A673 (cell line): Measurements from ENCODE around the gene CDH10. TPM values are rescaled to one million over a fixed set of nuclear protein-coding genes. Genes with fewer than 3 reads are reported as not detected.

Experiments
- BruUV-seq: library from RNA; stranded (reverse); fragments of 400-500 nt; replicated peaks from 2 replicates; lab custom pipeline; 2021; lab: Mats Ljungman, UMichigan
- CTCF ChIA-PET: fragments of 300-600 bp; sonication (Branson Sonifier 250); formaldehyde crosslinking; loops from one replicate; lab custom pipeline; 2022; ENCODE audit warnings: antibody characterized with exemption; lab: Charles Lee
- POLR2A ChIA-PET: fragments of 300-600 bp; sonication (Branson Sonifier 250); formaldehyde crosslinking; loops from one replicate; lab custom pipeline; 2022; ENCODE audit warnings: antibody characterized with exemption; ENCODE audit not compliant: low non-redundant PET; lab: Charles Lee
- DNase-seq: peaks from one replicate; pipeline ENCODE4 v3.0.0-alpha.2; 2015; ENCODE audit warnings: low spot score
- H3K27ac ChIP-seq: fragments of 200-600 bp; sonication (generic); 2 replicates; pipeline ENCODE4 v1.5.1; 2016; ENCODE audit warnings: mixed run types, low read depth, mild to moderate bottlenecking, mixed read lengths, antibody characterized with exemption, low read length; ENCODE audit not compliant: poor library complexity, severe bottlenecking
- H3K27me3 ChIP-seq: fragments of 200-600 bp; sonication (generic); replicated peaks from 2 replicates; pipeline ENCODE4 v1.6.1; 2017; ENCODE audit warnings: mixed run types, low read depth, mild to moderate bottlenecking, mixed read lengths, antibody characterized with exemption, low read length; ENCODE audit not compliant: insufficient read depth, poor library complexity
- H3K36me3 ChIP-seq: fragments of 200-600 bp; sonication (generic); 2 replicates; pipeline ENCODE4 v1.6.1; 2016; ENCODE audit warnings: mixed run types, mild to moderate bottlenecking, mixed read lengths, antibody characterized with exemption, low read length; ENCODE audit not compliant: insufficient read depth, poor library complexity, severe bottlenecking
- H3K4me1 ChIP-seq: fragments of 200-600 bp; sonication (generic); 2 replicates; pipeline ENCODE4 v1.6.1; 2017; ENCODE audit warnings: mixed run types, mild to moderate bottlenecking, mixed read lengths, antibody characterized with exemption, low read length; ENCODE audit not compliant: insufficient read depth, poor library complexity, severe bottlenecking
- H3K4me3 ChIP-seq: fragments of 200-600 bp; sonication (generic); 2 replicates; pipeline ENCODE4 v1.5.1; 2016; ENCODE audit warnings: low read depth, mixed run types, mild to moderate bottlenecking, mixed read lengths, low read length; ENCODE audit not compliant: poor library complexity, severe bottlenecking
- H3K9me3 ChIP-seq: fragments of 200-600 bp; sonication (generic); 2 replicates; pipeline ENCODE4 v1.6.1; 2016; ENCODE audit warnings: mixed run types, low read depth, mild to moderate bottlenecking, mixed read lengths, antibody characterized with exemption, low read length; ENCODE audit not compliant: poor library complexity, severe bottlenecking
- EZH2 ChIP-seq: fragments of 200-600 bp; sonication (generic); IDR thresholded peaks from 2 replicates; pipeline ENCODE4 v1.6.1; 2017; ENCODE audit warnings: borderline replicate concordance, low read depth, mild to moderate bottlenecking, mixed read lengths, antibody characterized with exemption, low read length; ENCODE audit not compliant: poor library complexity, severe bottlenecking
- intact Hi-C: fragments of 100-400 bp; cut with micrococcal nuclease; formaldehyde crosslinking; loops from one replicate; pipeline ENCODE4 v1.10.0; 2022; ENCODE audit not compliant: unreplicated experiment
- total RNA-seq: library from RNA; stranded (reverse); gene quantifications from 2 replicates; pipeline ENCODE4 v1.2.3, GENCODE V29; 2021
- TF ChIP-seq, protein P1 (sequence below): fragments of 300-800, 200-600 bp; sonication (generic); conservative IDR thresholded peaks from 2 replicates; pipeline ENCODE4 v1.5.1; 2017; ENCODE audit warnings: low read depth, mild to moderate bottlenecking, antibody characterized with exemption, low read length, moderate library complexity, mixed read lengths

CDH10 gene
- total RNA-seq, 1 experiment from 2014 or later = 1.2 TPM

GRCh38 chr5:24632353-24632752, 12.4 kb downstream of the CDH10 start:
- ChIA-PET POLR2A (no interaction called here), CTCF (no interaction called here)
- Histone ChIP-seq H3K4me3 (no peak overlapping the region), H3K36me3 (no peaks in the 10 kb centered on the region), H3K27ac (no peak overlapping the region), H3K4me1 (no peaks in the 10 kb centered on the region), H3K27me3 (no peaks in the 10 kb centered on the region), H3K9me3 (no peaks in the 10 kb centered on the region)
- DNase-seq = no peak
- no TSS peak for BruUV-seq
- intact Hi-C loops = loop anchor here (10.0 kb wide), 1 partner anchor 1702 kb away; no protein-coding TSS in a partner anchor
- no peak for TF ChIP-seq EZH2
- TF ChIP-seq, protein P1, sequence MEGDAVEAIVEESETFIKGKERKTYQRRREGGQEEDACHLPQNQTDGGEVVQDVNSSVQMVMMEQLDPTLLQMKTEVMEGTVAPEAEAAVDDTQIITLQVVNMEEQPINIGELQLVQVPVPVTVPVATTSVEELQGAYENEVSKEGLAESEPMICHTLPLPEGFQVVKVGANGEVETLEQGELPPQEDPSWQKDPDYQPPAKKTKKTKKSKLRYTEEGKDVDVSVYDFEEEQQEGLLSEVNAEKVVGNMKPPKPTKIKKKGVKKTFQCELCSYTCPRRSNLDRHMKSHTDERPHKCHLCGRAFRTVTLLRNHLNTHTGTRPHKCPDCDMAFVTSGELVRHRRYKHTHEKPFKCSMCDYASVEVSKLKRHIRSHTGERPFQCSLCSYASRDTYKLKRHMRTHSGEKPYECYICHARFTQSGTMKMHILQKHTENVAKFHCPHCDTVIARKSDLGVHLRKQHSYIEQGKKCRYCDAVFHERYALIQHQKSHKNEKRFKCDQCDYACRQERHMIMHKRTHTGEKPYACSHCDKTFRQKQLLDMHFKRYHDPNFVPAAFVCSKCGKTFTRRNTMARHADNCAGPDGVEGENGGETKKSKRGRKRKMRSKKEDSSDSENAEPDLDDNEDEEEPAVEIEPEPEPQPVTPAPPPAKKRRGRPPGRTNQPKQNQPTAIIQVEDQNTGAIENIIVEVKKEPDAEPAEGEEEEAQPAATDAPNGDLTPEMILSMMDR = no peak

- Histone ChIP-seq H3K9me3 (no peaks in the 10 kb centered on the region), H3K27me3 (no peaks in the 10 kb centered on the region), H3K36me3 (no peaks in the 10 kb centered on the region), H3K27ac (no peak overlapping the region), H3K4me1 (no peaks in the 10 kb centered on the region), H3K4me3 (no peak overlapping the region)
- ChIA-PET CTCF (no interaction called here), POLR2A (no interaction called here)
- BruUV-seq = no TSS peak
- no peak for TF ChIP-seq EZH2
- TF ChIP-seq, protein P1 = no peak
- intact Hi-C loops = loop anchor here (10.0 kb wide), 1 partner anchor 1704 kb away; no protein-coding TSS in a partner anchor
- no peak for DNase-seq
Measured at GRCh38 chr5:24630918-24631317, 13.9 kb downstream of the CDH10 start.

GRCh38 chr5:24629798-24630197, 15.0 kb downstream of the CDH10 start:
- Histone ChIP-seq H3K4me3 (no peak overlapping the region), H3K27ac (no peak overlapping the region), H3K36me3 (no peaks in the 10 kb centered on the region), H3K27me3 (no peaks in the 10 kb centered on the region), H3K4me1 (no peaks in the 10 kb centered on the region), H3K9me3 (no peaks in the 10 kb centered on the region)
- intact Hi-C loops = loop anchor here (10.0 kb wide), 1 partner anchor 1705 kb away; no protein-coding TSS in a partner anchor
- POLR2A ChIA-PET = no interaction called here
- TF ChIP-seq, protein P1 = no peak
- TF ChIP-seq EZH2 = no peak
- no peak for DNase-seq
- CTCF ChIA-PET = no interaction called here
- no TSS peak for BruUV-seq
